ENCODE data around the gene ADGRL3.

The ADGRL3 gene

DNA sequence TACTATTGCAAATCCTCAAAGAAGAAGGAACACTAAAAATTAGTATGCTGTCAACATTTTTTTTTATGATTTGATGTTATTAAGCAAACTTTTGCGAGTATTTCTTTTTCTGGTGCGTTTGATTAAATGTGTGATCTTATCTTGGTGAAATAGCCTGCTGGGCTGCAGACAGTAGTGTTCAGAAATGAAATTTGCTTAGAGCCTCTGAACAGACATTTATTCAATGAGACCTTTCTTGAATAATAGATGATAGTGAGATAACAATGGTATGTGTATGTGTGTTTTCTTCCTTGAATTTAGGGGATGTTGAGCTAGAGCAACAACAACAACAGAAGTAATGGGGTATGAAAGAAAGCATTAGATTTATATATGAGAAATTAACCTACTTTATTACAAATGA, 12.7 kb downstream of the ADGRL3 start:
- H3K9me3 ChIP-seq (ENCODE audit: low read length): no peaks in the 10 kb centered on the region
- no peak overlapping the region for H2AFZ ChIP-seq (ENCODE audit: low read depth, low read length)
- H3K36me3 ChIP-seq (ENCODE audit: insufficient read depth, low read length): no peaks in the 10 kb centered on the region
- no peaks in the 10 kb centered on the region for H3K27me3 ChIP-seq (ENCODE audit: insufficient read depth, low read length)
- H3K4me3 ChIP-seq (ENCODE audit: low read length): no peak overlapping the region
- H3K4me1 ChIP-seq (ENCODE audit: insufficient read depth, low read length): peaks cover 29% of the 10 kb centered on the region

DNA sequence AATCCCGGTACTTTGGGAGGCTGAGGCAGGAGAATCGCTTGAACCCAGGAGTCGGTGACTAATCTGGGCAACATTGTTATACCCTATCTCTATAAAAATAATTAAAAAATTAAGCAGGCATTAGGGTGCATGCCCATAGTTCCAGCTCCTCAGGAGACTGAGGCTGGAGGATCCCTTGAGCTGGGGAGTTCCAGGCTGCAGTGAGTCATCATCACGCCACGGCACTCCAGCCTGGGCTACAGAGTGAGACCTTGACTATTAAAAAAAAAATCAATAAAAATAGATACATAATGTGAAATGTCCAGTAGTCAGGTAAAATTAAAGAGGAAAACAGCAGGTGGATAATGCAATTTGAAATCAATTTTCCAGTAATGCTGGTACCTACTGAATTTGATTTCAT, 14.6 kb downstream of the ADGRL3 start:
- Histone ChIP-seq H3K27me3 (ENCODE audit: insufficient read depth, low read length) (no peaks in the 10 kb centered on the region), H2AFZ (ENCODE audit: low read depth, low read length) (no peak overlapping the region), H3K4me1 (ENCODE audit: insufficient read depth, low read length) (peaks cover 22% of the 10 kb centered on the region), H3K4me3 (ENCODE audit: low read length) (no peak overlapping the region), H3K36me3 (ENCODE audit: insufficient read depth, low read length) (no peaks in the 10 kb centered on the region), H3K9me3 (ENCODE audit: low read length) (no peaks in the 10 kb centered on the region)

DNA sequence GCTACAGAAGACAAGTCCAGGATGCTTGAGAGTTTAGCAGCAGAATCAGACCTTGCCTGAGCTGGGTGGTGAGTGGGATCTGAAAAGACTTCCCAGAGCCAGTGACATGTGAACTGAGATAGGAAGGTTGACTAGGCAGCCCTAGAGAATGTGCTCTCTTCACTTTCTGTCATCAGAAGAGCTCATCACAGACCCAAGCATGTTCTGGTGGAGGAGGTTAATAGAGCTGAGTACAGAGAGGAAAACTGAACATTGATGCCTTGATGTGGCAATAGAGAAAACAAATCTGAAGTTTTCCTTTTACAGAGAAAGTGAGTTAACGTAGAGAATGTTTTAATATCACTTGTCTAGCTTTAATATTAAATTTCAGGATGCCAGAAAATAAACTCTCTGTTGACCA, 17.1 kb downstream of the ADGRL3 start:
- H3K36me3 ChIP-seq (ENCODE audit: insufficient read depth, low read length): no peaks in the 10 kb centered on the region

DNA sequence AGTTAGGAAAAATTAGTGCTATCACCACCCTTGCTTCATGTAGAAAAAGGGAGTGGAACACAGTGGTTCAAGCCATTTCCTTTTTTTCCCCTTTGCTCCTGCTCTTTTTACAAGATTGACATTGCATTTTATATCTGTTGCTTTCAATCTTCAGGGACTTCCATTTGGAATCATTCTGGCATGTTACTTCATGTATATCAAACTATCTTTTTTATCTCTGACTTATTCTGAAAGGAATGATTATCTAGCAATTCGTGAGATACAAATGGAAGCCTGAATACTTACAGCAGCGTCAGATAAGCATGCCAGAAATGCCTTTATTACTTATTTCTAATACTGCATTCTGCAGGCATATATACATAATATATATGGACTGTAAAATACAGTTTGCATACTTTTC, 20.4 kb downstream of the ADGRL3 start:
- no peak overlapping the region for H3K4me3 ChIP-seq (ENCODE audit: low read length)
- no peaks in the 10 kb centered on the region for H3K27me3 ChIP-seq (ENCODE audit: insufficient read depth, low read length)
- no peaks in the 10 kb centered on the region for H3K4me1 ChIP-seq (ENCODE audit: insufficient read depth, low read length)
- peaks cover 2% of the 10 kb centered on the region for H3K36me3 ChIP-seq (ENCODE audit: insufficient read depth, low read length)
- no peak overlapping the region for H2AFZ ChIP-seq (ENCODE audit: low read depth, low read length)
- H3K9me3 ChIP-seq (ENCODE audit: low read length): no peaks in the 10 kb centered on the region

More for the DNA sequence above, 17.1 kb downstream of the ADGRL3 start:
- Histone ChIP-seq H3K27me3 (ENCODE audit: insufficient read depth, low read length) (no peaks in the 10 kb centered on the region), H3K4me3 (ENCODE audit: low read length) (no peak overlapping the region), H3K9me3 (ENCODE audit: low read length) (no peaks in the 10 kb centered on the region), H3K4me1 (ENCODE audit: insufficient read depth, low read length) (peaks cover 5% of the 10 kb centered on the region), H2AFZ (ENCODE audit: low read depth, low read length) (no peak overlapping the region)

DNA sequence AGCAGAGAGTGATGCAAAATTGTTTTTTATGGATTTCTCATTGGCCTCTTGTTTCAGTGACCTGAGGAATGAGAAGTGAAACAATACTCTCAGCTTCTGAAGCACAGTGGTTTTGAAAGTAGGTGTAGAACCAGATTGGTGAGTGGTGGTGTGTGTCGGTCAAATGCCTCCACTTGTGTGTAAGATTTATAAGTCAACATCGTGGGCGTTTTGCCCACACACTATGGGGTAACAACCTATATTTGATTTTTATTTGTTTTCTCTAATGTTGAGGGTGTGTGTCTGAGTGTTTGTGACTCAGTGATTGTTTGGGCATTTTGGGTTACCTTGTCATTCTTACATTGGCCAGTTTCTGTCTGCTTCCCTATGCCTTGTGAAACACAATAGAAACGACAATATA, 23.3 kb downstream of the ADGRL3 start:
- Histone ChIP-seq H3K27me3 (ENCODE audit: insufficient read depth, low read length) (no peaks in the 10 kb centered on the region), H3K4me1 (ENCODE audit: insufficient read depth, low read length) (no peaks in the 10 kb centered on the region), H3K36me3 (ENCODE audit: insufficient read depth, low read length) (peaks cover 2% of the 10 kb centered on the region), H2AFZ (ENCODE audit: low read depth, low read length) (no peak overlapping the region), H3K9me3 (ENCODE audit: low read length) (no peaks in the 10 kb centered on the region), H3K4me3 (ENCODE audit: low read length) (no peak overlapping the region)

DNA sequence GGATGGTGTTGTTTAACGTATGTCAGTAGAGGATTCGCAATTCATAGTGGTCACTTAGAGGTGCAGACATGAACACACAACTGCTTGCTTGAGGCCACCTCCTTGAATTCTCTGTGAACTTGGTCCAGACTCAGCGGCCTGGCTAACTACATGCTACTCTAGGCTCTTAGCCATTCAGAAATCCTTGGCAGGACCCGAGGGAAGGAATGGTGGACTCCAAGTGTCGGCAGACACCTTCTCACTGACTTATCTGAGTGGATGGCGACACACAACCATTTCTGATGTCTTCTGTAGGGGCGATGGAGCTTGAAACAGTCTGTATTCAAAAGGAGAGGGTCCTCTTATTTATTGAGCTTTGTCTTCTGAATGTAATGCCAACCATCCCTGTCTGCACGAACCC, 24.4 kb downstream of the ADGRL3 start:
- Histone ChIP-seq H3K4me3 (ENCODE audit: low read length) (no peak overlapping the region), H3K4me1 (ENCODE audit: insufficient read depth, low read length) (no peaks in the 10 kb centered on the region), H3K27me3 (ENCODE audit: insufficient read depth, low read length) (no peaks in the 10 kb centered on the region), H2AFZ (ENCODE audit: low read depth, low read length) (no peak overlapping the region), H3K9me3 (ENCODE audit: low read length) (no peaks in the 10 kb centered on the region), H3K36me3 (ENCODE audit: insufficient read depth, low read length) (peaks cover 2% of the 10 kb centered on the region)

DNA sequence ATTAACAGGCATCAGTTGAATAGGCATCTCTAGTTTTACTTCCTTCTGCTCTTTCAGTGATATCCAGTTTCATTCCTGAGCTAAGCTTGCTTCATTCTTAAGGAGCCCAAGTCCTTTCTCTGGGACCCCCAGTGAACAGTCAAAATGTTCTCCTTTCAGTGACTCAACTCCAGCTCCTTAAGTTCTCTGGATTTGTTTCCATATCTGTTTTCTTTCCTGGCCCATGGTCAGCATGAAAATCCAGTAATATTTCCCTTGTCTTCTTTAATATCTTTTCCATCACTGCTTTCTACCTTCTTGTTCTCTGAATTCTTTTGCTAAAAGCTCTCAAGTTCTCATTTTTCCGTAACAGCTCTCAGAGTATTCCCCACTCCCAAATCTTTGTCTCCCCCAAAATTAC, 25.5 kb downstream of the ADGRL3 start:
- Histone ChIP-seq H3K36me3 (ENCODE audit: insufficient read depth, low read length) (peaks cover 8% of the 10 kb centered on the region), H2AFZ (ENCODE audit: low read depth, low read length) (no peak overlapping the region), H3K4me1 (ENCODE audit: insufficient read depth, low read length) (no peaks in the 10 kb centered on the region), H3K9me3 (ENCODE audit: low read length) (no peaks in the 10 kb centered on the region), H3K27me3 (ENCODE audit: insufficient read depth, low read length) (no peaks in the 10 kb centered on the region), H3K4me3 (ENCODE audit: low read length) (no peak overlapping the region)

DNA sequence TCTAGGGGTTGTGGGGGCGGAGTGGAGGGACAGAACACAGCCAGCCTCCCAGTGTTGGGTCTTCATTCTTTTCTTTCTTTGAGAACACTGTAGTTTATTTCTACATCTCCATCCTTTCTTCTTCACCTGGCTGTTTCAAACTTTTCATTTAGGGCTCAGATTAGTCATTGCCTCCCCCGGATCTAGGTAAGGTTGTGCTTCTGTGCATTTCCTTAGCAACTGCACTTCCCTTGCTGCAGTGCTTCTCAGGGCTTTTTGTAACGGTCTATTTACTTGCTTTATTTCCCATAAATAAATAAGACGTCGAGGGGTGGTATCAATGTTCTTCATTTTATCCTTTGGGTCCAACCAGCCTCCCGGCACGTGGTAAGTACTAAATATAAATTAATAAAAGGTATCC, 31.3 kb downstream of the ADGRL3 start:
- no peaks in the 10 kb centered on the region for H3K27me3 ChIP-seq (ENCODE audit: insufficient read depth, low read length)

DNA sequence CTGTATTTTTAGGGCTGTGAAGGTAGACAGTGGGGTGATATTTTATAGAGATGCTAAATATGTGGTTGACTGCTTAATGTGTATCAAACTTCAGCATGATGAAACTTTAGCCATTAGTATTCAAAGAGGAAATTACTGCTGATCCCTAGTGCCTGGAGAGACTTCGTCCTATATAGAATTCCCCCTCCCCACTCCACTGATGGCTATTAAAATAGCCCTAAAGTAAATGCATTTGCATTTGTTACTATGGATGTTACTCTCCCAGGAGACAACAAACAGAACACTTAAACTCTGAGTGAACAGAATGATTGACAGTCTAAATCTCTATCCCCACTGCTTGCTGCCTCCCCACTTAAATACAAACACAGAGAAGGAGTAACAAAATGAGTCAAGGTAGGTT, 39.1 kb downstream of the ADGRL3 start:
- no peak overlapping the region for H3K4me3 ChIP-seq (ENCODE audit: low read length)
- no peaks in the 10 kb centered on the region for H3K36me3 ChIP-seq (ENCODE audit: insufficient read depth, low read length)
- peaks cover 29% of the 10 kb centered on the region for H3K4me1 ChIP-seq (ENCODE audit: insufficient read depth, low read length)
- H3K9me3 ChIP-seq (ENCODE audit: low read length): no peaks in the 10 kb centered on the region
- H3K27me3 ChIP-seq (ENCODE audit: insufficient read depth, low read length): no peaks in the 10 kb centered on the region
- H2AFZ ChIP-seq (ENCODE audit: low read depth, low read length): no peak overlapping the region

More for the DNA sequence above, 31.3 kb downstream of the ADGRL3 start:
- no peak overlapping the region for H2AFZ ChIP-seq (ENCODE audit: low read depth, low read length)
- H3K4me1 ChIP-seq (ENCODE audit: insufficient read depth, low read length): peaks cover under 1% of the 10 kb centered on the region
- no peaks in the 10 kb centered on the region for H3K9me3 ChIP-seq (ENCODE audit: low read length)
- no peak overlapping the region for H3K4me3 ChIP-seq (ENCODE audit: low read length)
- peaks cover 15% of the 10 kb centered on the region for H3K36me3 ChIP-seq (ENCODE audit: insufficient read depth, low read length)

DNA sequence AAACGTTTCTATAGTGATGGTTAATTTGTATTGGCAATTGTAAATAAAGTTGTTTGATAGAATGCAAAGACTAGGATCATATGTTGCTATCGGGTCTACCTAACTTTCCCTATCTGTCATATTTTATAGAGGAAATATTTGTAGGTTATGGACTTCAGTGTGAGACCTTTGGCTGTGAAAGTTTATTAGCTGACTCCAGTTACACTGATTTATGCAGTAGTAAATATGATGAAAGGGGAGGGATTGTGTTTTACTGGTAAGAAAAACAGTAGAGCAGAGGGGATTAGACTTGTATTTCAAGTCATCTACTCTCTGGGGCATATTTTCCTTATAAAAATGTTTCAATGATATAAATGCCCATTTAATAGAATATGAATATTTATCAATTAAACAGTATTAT, 43.8 kb downstream of the ADGRL3 start:
- H3K36me3 ChIP-seq (ENCODE audit: insufficient read depth, low read length): no peaks in the 10 kb centered on the region
- H2AFZ ChIP-seq (ENCODE audit: low read depth, low read length): no peak overlapping the region
- H3K4me3 ChIP-seq (ENCODE audit: low read length): no peak overlapping the region
- H3K27me3 ChIP-seq (ENCODE audit: insufficient read depth, low read length): no peaks in the 10 kb centered on the region
- no peaks in the 10 kb centered on the region for H3K9me3 ChIP-seq (ENCODE audit: low read length)
- peaks cover 18% of the 10 kb centered on the region for H3K4me1 ChIP-seq (ENCODE audit: insufficient read depth, low read length)

DNA sequence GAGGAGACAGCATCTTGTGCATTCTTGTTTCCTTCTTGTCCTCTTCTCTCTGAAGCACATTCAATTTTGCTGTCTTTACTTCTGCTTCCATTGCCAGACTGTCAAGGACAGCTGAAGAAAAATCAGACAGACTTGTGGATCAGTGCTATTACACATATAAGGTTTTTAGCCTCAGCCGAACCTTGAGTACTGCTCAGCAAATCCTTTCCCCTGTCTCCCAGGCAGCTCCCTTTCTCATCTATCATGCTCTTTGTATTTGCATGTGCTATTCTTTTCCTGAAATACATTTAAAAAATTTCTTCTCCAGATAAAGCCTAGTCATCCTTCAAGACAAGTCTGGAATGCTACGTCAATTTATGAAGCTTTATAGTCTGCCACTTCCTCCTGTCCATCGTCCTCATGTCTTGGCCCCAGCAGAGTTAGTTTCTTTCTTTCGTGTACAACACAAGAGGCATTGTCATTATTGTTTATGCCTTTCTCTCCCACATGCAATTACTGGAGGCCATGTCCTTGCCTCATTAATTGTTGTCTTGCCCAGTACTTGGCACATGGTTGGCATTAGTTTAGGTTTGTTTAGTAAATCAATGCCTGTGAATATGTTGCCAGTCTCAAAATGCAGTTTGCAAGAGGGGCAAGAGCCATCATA, 45.1 kb downstream of the ADGRL3 start:
- Histone ChIP-seq H3K4me3 (ENCODE audit: low read length) (no peak overlapping the region), H3K4me1 (ENCODE audit: insufficient read depth, low read length) (peaks cover 11% of the 10 kb centered on the region), H3K36me3 (ENCODE audit: insufficient read depth, low read length) (no peaks in the 10 kb centered on the region), H2AFZ (ENCODE audit: low read depth, low read length) (no peak overlapping the region), H3K9me3 (ENCODE audit: low read length) (no peaks in the 10 kb centered on the region), H3K27me3 (ENCODE audit: insufficient read depth, low read length) (no peaks in the 10 kb centered on the region)

DNA sequence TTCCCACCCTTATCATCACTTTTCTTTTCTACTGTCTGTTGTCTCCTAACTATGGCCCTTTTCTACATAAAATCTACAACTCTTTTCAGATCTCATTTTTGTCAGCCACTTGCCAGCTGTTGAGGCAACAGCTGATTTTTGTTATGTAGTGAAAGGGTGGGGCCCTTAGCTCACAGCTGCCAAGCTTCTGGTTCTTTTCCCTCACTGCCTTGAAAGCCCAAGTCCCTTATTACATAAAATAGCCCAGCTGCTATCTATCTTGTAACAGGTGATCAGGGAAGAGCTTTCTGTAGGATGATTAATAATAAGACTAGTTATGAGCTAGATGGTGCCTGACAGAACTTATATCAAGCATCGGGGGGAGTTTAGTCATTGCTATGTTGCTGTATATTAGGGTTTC, 45.9 kb downstream of the ADGRL3 start:
- Histone ChIP-seq H3K27me3 (ENCODE audit: insufficient read depth, low read length) (no peaks in the 10 kb centered on the region), H3K4me3 (ENCODE audit: low read length) (no peak overlapping the region), H3K9me3 (ENCODE audit: low read length) (peaks cover 2% of the 10 kb centered on the region), H3K4me1 (ENCODE audit: insufficient read depth, low read length) (peaks cover 11% of the 10 kb centered on the region), H3K36me3 (ENCODE audit: insufficient read depth, low read length) (no peaks in the 10 kb centered on the region), H2AFZ (ENCODE audit: low read depth, low read length) (no peak overlapping the region)

DNA sequence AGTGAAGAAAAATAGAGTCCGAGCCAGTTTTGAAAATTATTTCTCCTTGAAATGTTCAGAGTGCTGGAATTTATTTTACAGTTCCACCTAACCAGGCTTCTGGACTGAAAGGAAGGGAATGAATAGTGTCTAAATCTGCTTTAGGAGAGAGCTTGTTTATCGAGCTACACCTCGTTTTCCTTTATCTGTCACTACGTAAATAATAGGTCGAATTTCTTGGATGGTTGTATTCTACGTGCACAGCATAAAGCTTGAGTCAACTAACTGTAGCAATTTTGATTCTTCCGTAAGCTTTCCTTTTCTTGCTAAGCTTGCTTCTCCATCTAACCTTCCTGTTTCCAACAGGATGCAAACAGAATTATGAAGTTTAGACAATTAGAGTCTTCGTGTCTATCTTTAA, 48.6 kb downstream of the ADGRL3 start:
- H3K9me3 ChIP-seq (ENCODE audit: low read length): peaks cover 3% of the 10 kb centered on the region
- no peaks in the 10 kb centered on the region for H3K27me3 ChIP-seq (ENCODE audit: insufficient read depth, low read length)
- H3K4me3 ChIP-seq (ENCODE audit: low read length): no peak overlapping the region
- no peaks in the 10 kb centered on the region for H3K36me3 ChIP-seq (ENCODE audit: insufficient read depth, low read length)
- peaks cover 11% of the 10 kb centered on the region for H3K4me1 ChIP-seq (ENCODE audit: insufficient read depth, low read length)
- H2AFZ ChIP-seq (ENCODE audit: low read depth, low read length): no peak overlapping the region

DNA sequence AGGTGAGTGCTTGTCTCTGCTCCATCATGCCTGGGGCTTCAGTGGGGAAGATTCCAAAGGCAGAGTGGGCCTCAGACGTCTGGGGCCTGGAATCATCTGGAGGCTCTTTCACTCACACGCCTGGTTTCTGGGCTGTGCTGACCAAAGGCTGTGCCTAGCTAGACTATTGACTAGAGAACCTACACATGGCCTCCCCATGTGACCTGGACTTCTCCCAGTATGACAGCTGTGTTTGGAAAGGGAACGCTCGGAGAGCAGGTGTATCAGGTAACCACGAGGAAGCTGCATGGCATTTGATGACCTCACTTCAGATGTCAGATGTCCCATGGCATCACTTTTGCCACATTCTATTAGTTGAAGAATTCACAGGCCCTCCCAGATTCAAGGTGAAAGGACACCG, 51.0 kb downstream of the ADGRL3 start:
- no peaks in the 10 kb centered on the region for H3K27me3 ChIP-seq (ENCODE audit: insufficient read depth, low read length)
- peaks cover 3% of the 10 kb centered on the region for H3K9me3 ChIP-seq (ENCODE audit: low read length)
- H3K4me3 ChIP-seq (ENCODE audit: low read length): no peak overlapping the region
- no peak overlapping the region for H2AFZ ChIP-seq (ENCODE audit: low read depth, low read length)
- H3K4me1 ChIP-seq (ENCODE audit: insufficient read depth, low read length): peaks cover 2% of the 10 kb centered on the region
- H3K36me3 ChIP-seq (ENCODE audit: insufficient read depth, low read length): peaks cover 3% of the 10 kb centered on the region
